HG02763 (cell line): ENCODE measurements around the gene GRID1.

Source experiments
- ATAC-seq: cut with Tn5 transposase; IDR thresholded peaks from one replicate; pipeline ENCODE4 v1.9.1; 2021; ENCODE audit warnings: mild to moderate bottlenecking, moderate library complexity; ENCODE audit not compliant: unreplicated experiment

GRID1 gene

GRCh38 chr10:85601526-85601925 lies 765.1 kb downstream of the GRID1 start:
- no peak for ATAC-seq

- no peak for ATAC-seq
Measured at GRCh38 chr10:85600744-85601081, 765.9 kb downstream of the GRID1 start.

- ATAC-seq = no peak
Measured at GRCh38 chr10:85600026-85600743, 766.4 kb downstream of the GRID1 start.

GRCh38 chr10:85599081-85599480 lies 767.5 kb downstream of the GRID1 start:
- ATAC-seq = no peak

GRCh38 chr10:85598646-85599045 lies 767.9 kb downstream of the GRID1 start:
- ATAC-seq = no peak

- ATAC-seq = no peak
Measured at GRCh38 chr10:85597006-85597405, 769.6 kb downstream of the GRID1 start.

- ATAC-seq = no peak
Measured at GRCh38 chr10:85596389-85596788, 770.2 kb downstream of the GRID1 start.

GRCh38 chr10:85594239-85594638 lies 772.4 kb downstream of the GRID1 start:
- ATAC-seq = no peak

GRCh38 chr10:85593226-85593772 lies 773.3 kb downstream of the GRID1 start:
- ATAC-seq = no peak

GRCh38 chr10:85581371-85581770 lies 785.2 kb downstream of the GRID1 start:
- ATAC-seq = no peak

- ATAC-seq = no peak
Measured at GRCh38 chr10:85580585-85580984, 786.0 kb downstream of the GRID1 start.

- no peak for ATAC-seq
Measured at GRCh38 chr10:85578860-85579259, 787.7 kb downstream of the GRID1 start.

- ATAC-seq = no peak
Measured at GRCh38 chr10:85575441-85575840, 791.2 kb downstream of the GRID1 start.

GRCh38 chr10:85570871-85571270 lies 795.7 kb downstream of the GRID1 start:
- ATAC-seq = no peak

GRCh38 chr10:85565381-85565780 lies 801.2 kb downstream of the GRID1 start:
- no peak for ATAC-seq

GRCh38 chr10:85558533-85558932 lies 808.1 kb downstream of the GRID1 start:
- no peak for ATAC-seq

GRCh38 chr10:85557706-85558105 lies 808.9 kb downstream of the GRID1 start:
- ATAC-seq = no peak

- no peak for ATAC-seq
Measured at GRCh38 chr10:85557077-85557476, 809.5 kb downstream of the GRID1 start.
